K562 (cell line): ENCODE data around the gene UFSP2. TPM values are rescaled to one million over a fixed set of nuclear protein-coding genes. Genes with fewer than 3 reads are reported as not detected.

Experiments
- CBFA2T3 ChIP-seq: fragments of 450-650 bp; IDR thresholded peaks from 2 replicates; pipeline ENCODE4 v1.6.1; 2017
- CBX5 ChIP-seq: IDR thresholded peaks from 2 replicates; pipeline ENCODE4 v1.6.1; 2014; ENCODE audit warnings: low read depth, borderline replicate concordance
- FOSL1 ChIP-seq: fragments of 200-800 bp; sonication (Bioruptor generic); conservative IDR thresholded peaks from 2 replicates; pipeline ENCODE4 v1.6.1; 2016; ENCODE audit warnings: missing genetic modification characterization, missing compliant biosample characterization
- MAFG ChIP-seq: fragments of 450-650 bp; conservative IDR thresholded peaks from 2 replicates; pipeline ENCODE4 v1.6.1; 2016; ENCODE audit warnings: missing genetic modification characterization, missing compliant biosample characterization
- MECOM ChIP-seq: fragments of 250-450 bp; sonication (Bioruptor Pico); IDR thresholded peaks from 2 replicates; pipeline ENCODE4 v1.8.0; 2022; ENCODE audit warnings: inconsistent platforms
- NR3C1 ChIP-seq: sonication (generic); formaldehyde crosslinking; IDR thresholded peaks from 2 replicates; pipeline ENCODE4 v1.8.1; 2022; ENCODE audit warnings: missing genetic modification reagents
- OTX1 ChIP-seq: fragments of 450-650 bp; formaldehyde crosslinking; IDR thresholded peaks from 2 replicates; pipeline ENCODE4 v1.4.0; 2022; ENCODE audit warnings: mild to moderate bottlenecking
- PHF20 ChIP-seq: fragments of 450-650 bp; IDR thresholded peaks from 2 replicates; pipeline ENCODE4 v1.6.1; 2018; ENCODE audit not compliant: partially characterized antibody
- SMARCA4 ChIP-seq: fragments of 450-650 bp; IDR thresholded peaks from 2 replicates; pipeline ENCODE4 v1.6.1; 2016
- TBL1XR1 ChIP-seq, 2 experiments: IDR thresholded peaks; 2 replicates each; pipeline ENCODE4 v1.6.1; 2012; ENCODE audit warnings: improper control_type of control experiment in 2 of 2, low read length in 2 of 2, mild to moderate bottlenecking in 1 of 2
- XRCC3 ChIP-seq: fragments of 450-650 bp; IDR thresholded peaks from 2 replicates; pipeline ENCODE4 v1.6.1; 2017; ENCODE audit warnings: mild to moderate bottlenecking, moderate library complexity
- ZEB2 ChIP-seq: fragments of 450-650 bp; IDR thresholded peaks from 2 replicates; pipeline ENCODE4 v1.6.1; 2016
- ZNF551 ChIP-seq: fragments of 250-450 bp; sonication (Bioruptor Pico); IDR thresholded peaks from 2 replicates; pipeline ENCODE4 v1.5.0; 2021; ENCODE audit warnings: mild to moderate bottlenecking, moderate library complexity
- ZNF780A ChIP-seq: fragments of 250-450 bp; sonication (Bioruptor Pico); IDR thresholded peaks from 2 replicates; pipeline ENCODE4 v1.5.0; 2021; ENCODE audit warnings: mild to moderate bottlenecking
- polyA plus RNA-seq, 8 experiments: library from polyadenylated mRNA; depleted of rRNA in 4 of 8; stranded (reverse) in 5 of 8; unstranded in 3 of 8; fragments of >200 nt; fragmentation: Nextera tagmentation in 2 of 8; fragmentation: Illumina TruSeq in 1 of 8; extraction: Ambion mirVana in 2 of 8; extraction: Trizol in 1 of 8; gene quantifications; 2 replicates each; pipeline versions ENCODE4 v1.2.1 to v1.2.3, GENCODE V29; 2011 to 2014; ENCODE audit warnings: inconsistent platforms in 1 of 8, missing spikeins in 1 of 8
- total RNA-seq, 7 experiments: library from RNA; depleted of rRNA in 6 of 7; stranded (reverse); fragments of >200 nt in 6 of 7; fragmentation: Illumina TruSeq in 2 of 7; extraction: Trizol in 2 of 7; gene quantifications; 2 replicates each; pipeline versions ENCODE4 v1.2.1 to v1.2.3, GENCODE V29; 2011 to 2021; ENCODE audit warnings: low replicate concordance in 1 of 7
- TF ChIP-seq, protein P1 (sequence below): fragments of 250-450 bp; sonication (Bioruptor Pico); IDR thresholded peaks from 2 replicates; pipeline ENCODE4 v1.4.0; 2020; ENCODE audit warnings: mild to moderate bottlenecking, moderate library complexity
- TF ChIP-seq, protein P2 (sequence below): fragments of 450-650 bp; conservative IDR thresholded peaks from 2 replicates; pipeline ENCODE4 v1.6.1; 2016; ENCODE audit warnings: missing genetic modification characterization, low read depth, mild to moderate bottlenecking, missing compliant biosample characterization, moderate library complexity
- TF ChIP-seq, protein P3 (sequence below): sonication (generic); formaldehyde crosslinking; IDR thresholded peaks from 2 replicates; pipeline ENCODE4 v1.8.0; 2022; ENCODE audit warnings: mild to moderate bottlenecking, missing genetic modification reagents
- TF ChIP-seq, protein P4 (sequence below): fragments of 450-650 bp; formaldehyde crosslinking; IDR thresholded peaks from 2 replicates; pipeline ENCODE4 v1.4.0; 2022; ENCODE audit warnings: missing genetic modification characterization
- TF ChIP-seq, protein P5 (sequence below): fragments of 200-400 bp; formaldehyde crosslinking; IDR thresholded peaks from 2 replicates; pipeline ENCODE4 v1.6.1; 2017; ENCODE audit warnings: mild to moderate bottlenecking, low read depth, low read length, moderate library complexity
- TF ChIP-seq, protein P6 (sequence below): fragments of 250-450 bp; sonication (Bioruptor Pico); IDR thresholded peaks from 2 replicates; pipeline ENCODE4 v1.6.1; 2021; ENCODE audit warnings: mild to moderate bottlenecking

Gene UFSP2
- total and polyA plus RNA-seq, 9 of the 15 experiments (the other 6 are each of a cell fraction or from before 2014, with no cell fraction given), result 20.1 to 55.8 (median 26.6) TPM

DNA sequence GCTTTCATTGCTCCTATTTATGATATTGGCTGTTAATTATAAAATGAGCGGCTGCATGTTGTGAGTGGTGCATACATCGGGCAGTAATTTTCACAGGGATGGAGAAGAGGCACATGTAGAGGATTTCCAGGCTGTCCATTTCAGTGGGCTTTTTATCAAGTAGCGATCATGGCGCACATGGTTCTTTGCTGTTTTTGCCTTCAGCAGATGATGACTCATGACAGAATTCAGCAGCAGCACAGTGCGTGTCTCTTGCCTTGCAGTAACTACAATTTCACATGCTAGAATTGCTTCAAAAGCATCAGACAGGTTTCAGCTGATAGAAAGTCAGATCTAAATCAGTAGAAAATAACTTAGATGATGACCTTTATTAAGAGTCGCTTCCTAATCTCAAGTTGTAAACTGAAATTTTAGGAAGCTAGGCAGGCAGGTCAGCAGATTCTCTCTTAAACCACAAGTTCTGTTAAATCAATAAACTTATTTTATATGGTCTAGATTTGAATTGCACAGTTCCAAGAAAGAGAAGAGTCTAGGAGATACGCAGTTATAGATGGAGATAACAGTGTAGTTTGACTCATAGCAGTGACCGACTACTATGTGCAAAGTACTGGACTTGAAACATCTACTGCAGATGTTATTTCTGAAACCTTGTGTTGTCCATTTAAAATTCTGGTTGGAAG, 65.9 kb downstream of the UFSP2 start (continued):
- TF ChIP-seq, protein P1, sequence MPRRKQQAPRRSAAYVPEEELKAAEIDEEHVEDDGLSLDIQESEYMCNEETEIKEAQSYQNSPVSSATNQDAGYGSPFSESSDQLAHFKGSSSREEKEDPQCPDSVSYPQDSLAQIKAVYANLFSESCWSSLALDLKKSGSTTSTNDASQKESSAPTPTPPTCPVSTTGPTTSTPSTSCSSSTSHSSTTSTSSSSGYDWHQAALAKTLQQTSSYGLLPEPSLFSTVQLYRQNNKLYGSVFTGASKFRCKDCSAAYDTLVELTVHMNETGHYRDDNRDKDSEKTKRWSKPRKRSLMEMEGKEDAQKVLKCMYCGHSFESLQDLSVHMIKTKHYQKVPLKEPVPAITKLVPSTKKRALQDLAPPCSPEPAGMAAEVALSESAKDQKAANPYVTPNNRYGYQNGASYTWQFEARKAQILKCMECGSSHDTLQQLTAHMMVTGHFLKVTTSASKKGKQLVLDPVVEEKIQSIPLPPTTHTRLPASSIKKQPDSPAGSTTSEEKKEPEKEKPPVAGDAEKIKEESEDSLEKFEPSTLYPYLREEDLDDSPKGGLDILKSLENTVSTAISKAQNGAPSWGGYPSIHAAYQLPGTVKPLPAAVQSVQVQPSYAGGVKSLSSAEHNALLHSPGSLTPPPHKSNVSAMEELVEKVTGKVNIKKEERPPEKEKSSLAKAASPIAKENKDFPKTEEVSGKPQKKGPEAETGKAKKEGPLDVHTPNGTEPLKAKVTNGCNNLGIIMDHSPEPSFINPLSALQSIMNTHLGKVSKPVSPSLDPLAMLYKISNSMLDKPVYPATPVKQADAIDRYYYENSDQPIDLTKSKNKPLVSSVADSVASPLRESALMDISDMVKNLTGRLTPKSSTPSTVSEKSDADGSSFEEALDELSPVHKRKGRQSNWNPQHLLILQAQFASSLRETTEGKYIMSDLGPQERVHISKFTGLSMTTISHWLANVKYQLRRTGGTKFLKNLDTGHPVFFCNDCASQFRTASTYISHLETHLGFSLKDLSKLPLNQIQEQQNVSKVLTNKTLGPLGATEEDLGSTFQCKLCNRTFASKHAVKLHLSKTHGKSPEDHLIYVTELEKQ, result no peak
- TF ChIP-seq, protein P2, sequence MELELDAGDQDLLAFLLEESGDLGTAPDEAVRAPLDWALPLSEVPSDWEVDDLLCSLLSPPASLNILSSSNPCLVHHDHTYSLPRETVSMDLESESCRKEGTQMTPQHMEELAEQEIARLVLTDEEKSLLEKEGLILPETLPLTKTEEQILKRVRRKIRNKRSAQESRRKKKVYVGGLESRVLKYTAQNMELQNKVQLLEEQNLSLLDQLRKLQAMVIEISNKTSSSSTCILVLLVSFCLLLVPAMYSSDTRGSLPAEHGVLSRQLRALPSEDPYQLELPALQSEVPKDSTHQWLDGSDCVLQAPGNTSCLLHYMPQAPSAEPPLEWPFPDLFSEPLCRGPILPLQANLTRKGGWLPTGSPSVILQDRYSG (tag), result no peak
- TF ChIP-seq FOSL1 (tag), result peak; percentile 91
- TF ChIP-seq SMARCA4, result peak; percentile 79
- peak; percentile 20; the same call in 1 of the 2 replicates for TF ChIP-seq MAFG (tag)
- no peak for TF ChIP-seq NR3C1 (CRISPR knock-in tag)
- 0 out of 4 replicates have a peak, but pooled peaks of 1 of the 2 experiments have one; percentile 22 for TF ChIP-seq TBL1XR1 (IDR thresholded peaks at IDR 0.05; ENCODE audit: low read length in 2 of 2)
- 0 out of 2 replicates have a peak, but pooled peaks have one; percentile 29 for TF ChIP-seq CBFA2T3
- TF ChIP-seq ZEB2, result no peak
- TF ChIP-seq, protein P3, sequence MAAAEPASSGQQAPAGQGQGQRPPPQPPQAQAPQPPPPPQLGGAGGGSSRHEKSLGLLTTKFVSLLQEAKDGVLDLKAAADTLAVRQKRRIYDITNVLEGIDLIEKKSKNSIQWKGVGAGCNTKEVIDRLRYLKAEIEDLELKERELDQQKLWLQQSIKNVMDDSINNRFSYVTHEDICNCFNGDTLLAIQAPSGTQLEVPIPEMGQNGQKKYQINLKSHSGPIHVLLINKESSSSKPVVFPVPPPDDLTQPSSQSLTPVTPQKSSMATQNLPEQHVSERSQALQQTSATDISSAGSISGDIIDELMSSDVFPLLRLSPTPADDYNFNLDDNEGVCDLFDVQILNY (CRISPR knock-in tag), result no peak
- no peak for TF ChIP-seq ZNF780A (CRISPR knock-in tag)
- TF ChIP-seq, protein P4, sequence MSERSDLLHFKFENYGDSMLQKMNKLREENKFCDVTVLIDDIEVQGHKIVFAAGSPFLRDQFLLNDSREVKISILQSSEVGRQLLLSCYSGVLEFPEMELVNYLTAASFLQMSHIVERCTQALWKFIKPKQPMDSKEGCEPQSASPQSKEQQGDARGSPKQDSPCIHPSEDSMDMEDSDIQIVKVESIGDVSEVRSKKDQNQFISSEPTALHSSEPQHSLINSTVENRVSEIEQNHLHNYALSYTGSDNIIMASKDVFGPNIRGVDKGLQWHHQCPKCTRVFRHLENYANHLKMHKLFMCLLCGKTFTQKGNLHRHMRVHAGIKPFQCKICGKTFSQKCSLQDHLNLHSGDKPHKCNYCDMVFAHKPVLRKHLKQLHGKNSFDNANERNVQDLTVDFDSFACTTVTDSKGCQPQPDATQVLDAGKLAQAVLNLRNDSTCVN, result no peak
- TF ChIP-seq, protein P5, sequence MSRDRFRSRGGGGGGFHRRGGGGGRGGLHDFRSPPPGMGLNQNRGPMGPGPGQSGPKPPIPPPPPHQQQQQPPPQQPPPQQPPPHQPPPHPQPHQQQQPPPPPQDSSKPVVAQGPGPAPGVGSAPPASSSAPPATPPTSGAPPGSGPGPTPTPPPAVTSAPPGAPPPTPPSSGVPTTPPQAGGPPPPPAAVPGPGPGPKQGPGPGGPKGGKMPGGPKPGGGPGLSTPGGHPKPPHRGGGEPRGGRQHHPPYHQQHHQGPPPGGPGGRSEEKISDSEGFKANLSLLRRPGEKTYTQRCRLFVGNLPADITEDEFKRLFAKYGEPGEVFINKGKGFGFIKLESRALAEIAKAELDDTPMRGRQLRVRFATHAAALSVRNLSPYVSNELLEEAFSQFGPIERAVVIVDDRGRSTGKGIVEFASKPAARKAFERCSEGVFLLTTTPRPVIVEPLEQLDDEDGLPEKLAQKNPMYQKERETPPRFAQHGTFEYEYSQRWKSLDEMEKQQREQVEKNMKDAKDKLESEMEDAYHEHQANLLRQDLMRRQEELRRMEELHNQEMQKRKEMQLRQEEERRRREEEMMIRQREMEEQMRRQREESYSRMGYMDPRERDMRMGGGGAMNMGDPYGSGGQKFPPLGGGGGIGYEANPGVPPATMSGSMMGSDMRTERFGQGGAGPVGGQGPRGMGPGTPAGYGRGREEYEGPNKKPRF, result no peak
- no peak for TF ChIP-seq CBX5
- TF ChIP-seq OTX1 (CRISPR knock-in tag), result no peak
- TF ChIP-seq PHF20, result no peak
- no peak for TF ChIP-seq ZNF551
- no peak for TF ChIP-seq MECOM (CRISPR knock-in tag)
- TF ChIP-seq, protein P6, sequence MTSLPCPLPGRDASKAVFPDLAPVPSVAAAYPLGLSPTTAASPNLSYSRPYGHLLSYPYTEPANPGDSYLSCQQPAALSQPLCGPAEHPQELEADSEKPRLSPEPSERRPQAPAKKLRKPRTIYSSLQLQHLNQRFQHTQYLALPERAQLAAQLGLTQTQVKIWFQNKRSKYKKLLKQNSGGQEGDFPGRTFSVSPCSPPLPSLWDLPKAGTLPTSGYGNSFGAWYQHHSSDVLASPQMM, result no peak
- TF ChIP-seq XRCC3, result no peak
